ENCODE measurements around the gene FBXO28.

The FBXO28 gene

GRCh38 chr1:224160171-224160682, 46.3 kb downstream of the FBXO28 start:
- DNase-seq: no peak

GRCh38 chr1:224162768-224163167, 48.9 kb downstream of the FBXO28 start:
- no peak for DNase-seq

- DNase-seq: no peak
Observed at GRCh38 chr1:224163311-224163710, 49.4 kb downstream of the FBXO28 start.

- DNase-seq: peak; percentile 93
Observed at GRCh38 chr1:224168859-224169380, 55.0 kb downstream of the FBXO28 start.

GRCh38 chr1:224169718-224170270, 55.9 kb downstream of the FBXO28 start:
- no peak for DNase-seq

- DNase-seq: no peak
Observed at GRCh38 chr1:224170343-224170742, 56.4 kb downstream of the FBXO28 start.

- peak; percentile 52 for DNase-seq
Observed at GRCh38 chr1:224170748-224171478, 57.0 kb downstream of the FBXO28 start.

- DNase-seq: no peak
Observed at GRCh38 chr1:224172229-224172628, 58.3 kb downstream of the FBXO28 start.

GRCh38 chr1:224173523-224173922, 59.6 kb downstream of the FBXO28 start:
- no peak for DNase-seq

GRCh38 chr1:224175617-224176016, 61.7 kb downstream of the FBXO28 start:
- DNase-seq: no peak

- no peak for DNase-seq
Observed at GRCh38 chr1:224177356-224177999, 63.6 kb downstream of the FBXO28 start.

- DNase-seq: no peak
Observed at GRCh38 chr1:224178894-224179293, 65.0 kb downstream of the FBXO28 start.

GRCh38 chr1:224180783-224181452, 67.0 kb downstream of the FBXO28 start:
- DNase-seq: no peak

GRCh38 chr1:224181453-224181810, 67.5 kb downstream of the FBXO28 start:
- no peak for DNase-seq

- DNase-seq: peak; percentile 85
Observed at GRCh38 chr1:224182057-224182865, 68.3 kb downstream of the FBXO28 start.

- DNase-seq: peak; percentile 90
Observed at GRCh38 chr1:224182866-224183590, 69.1 kb downstream of the FBXO28 start, which contains the start of gene DEGS1. DEGS1 (plus strand) TSS chr1:224183240; CDS start chr1:224183337, 97 bp downstream.

- DNase-seq: peak; percentile 76
Observed at GRCh38 chr1:224183591-224184312, 69.8 kb downstream of the FBXO28 start.

- no peak for DNase-seq
Observed at GRCh38 chr1:224185208-224185607, 71.3 kb downstream of the FBXO28 start.

- peak; percentile 72 for DNase-seq
Observed at GRCh38 chr1:224188286-224188685, 74.4 kb downstream of the FBXO28 start.

- DNase-seq: no peak
Observed at GRCh38 chr1:224189561-224189960, 75.7 kb downstream of the FBXO28 start.
